Measurements from ENCODE around the gene ETV3. TPM values are rescaled to one million over a fixed set of nuclear protein-coding genes. Genes with fewer than 3 reads are reported as not detected.

ETV3 gene
- total and polyA plus RNA-seq, 2 of the 13 experiments (the other 11 are each of a cell fraction or from before 2014, with no cell fraction given) = 4.2 to 5.8 TPM

DNA sequence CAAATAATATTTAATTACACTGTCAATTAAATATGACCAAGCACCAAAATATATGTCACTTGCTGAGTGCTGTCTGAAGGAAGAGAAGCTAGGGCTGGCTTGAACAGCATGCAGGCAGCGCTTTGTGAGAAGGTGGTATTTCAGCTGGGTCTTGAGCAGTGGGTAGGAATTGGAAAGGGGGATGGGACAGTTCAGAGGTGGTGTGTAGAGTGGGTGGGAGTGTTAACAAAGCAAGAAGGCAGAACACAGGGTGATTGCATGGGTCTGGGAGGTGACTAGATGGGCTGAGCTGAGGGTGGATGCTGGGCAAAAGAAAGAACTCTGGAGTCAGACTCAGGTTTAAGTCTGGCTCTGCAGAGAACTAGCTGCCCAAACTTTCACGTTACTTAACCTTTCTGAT lies 14.3 kb upstream of the ETV3 start (continued):
- no peak for TF ChIP-seq ETV6 (CRISPR knock-in tag; conservative IDR thresholded peaks at IDR 0.05)
- TF ChIP-seq, protein P1, sequence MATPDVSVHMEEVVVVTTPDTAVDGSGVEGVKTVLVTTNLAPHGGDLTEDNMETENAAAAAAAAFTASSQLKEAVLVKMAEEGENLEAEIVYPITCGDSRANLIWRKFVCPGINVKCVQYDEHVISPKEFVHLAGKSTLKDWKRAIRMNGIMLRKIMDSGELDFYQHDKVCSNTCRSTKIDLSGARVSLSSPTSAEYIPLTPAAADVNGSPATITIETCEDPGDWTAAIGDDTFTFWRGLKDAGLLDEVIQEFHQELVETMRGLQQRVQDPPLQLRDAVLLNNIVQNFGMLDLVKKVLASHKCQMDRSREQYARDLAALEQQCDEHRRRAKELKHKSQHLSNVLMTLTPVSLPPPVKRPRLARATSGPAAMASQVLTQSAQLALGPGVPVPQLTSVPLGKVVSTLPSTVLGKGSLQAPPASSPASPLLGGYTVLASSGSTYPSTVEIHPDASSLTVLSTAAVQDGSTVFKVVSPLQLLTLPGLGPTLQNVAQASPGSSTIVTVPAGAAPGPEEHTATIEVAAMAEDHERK (CRISPR knock-in tag; IDR thresholded peaks at IDR 0.05; ENCODE audit: low read depth) = no peak
- TF ChIP-seq ZNF383 (CRISPR knock-in tag; IDR thresholded peaks at IDR 0.05; ENCODE audit: borderline replicate concordance) = no peak
- TF ChIP-seq SOX6 (IDR thresholded peaks at IDR 0.05) = no peak
- no peak for TF ChIP-seq SOX6 (CRISPR knock-in tag; IDR thresholded peaks at IDR 0.05)
- no peak for TF ChIP-seq GTF2F1 (IDR thresholded peaks at IDR 0.05; ENCODE audit: low read length)

GRCh38 chr1:157151506-157151905 lies 13.3 kb upstream of the ETV3 start:
- H3K9me3 ChIP-seq (ENCODE audit: low read length) = no peaks in the 10 kb centered on the region
- no TSS peak for BruUV-seq (replicated peaks)
- 40% methylated on average over 3 of the region's 3 CpGs for WGBS (ENCODE audit: low lambda C conversion rate)
- intact Hi-C loops (cut with micrococcal nuclease; ENCODE audit: unreplicated experiment) = no loop called here
- H2AFZ ChIP-seq (ENCODE audit: low read length) = no peak overlapping the region
- DNase-seq (ENCODE audit: low spot score) (no peak), ATAC-seq (no peak), FAIRE-seq (no peak)
- no peak overlapping the region for H3K27ac ChIP-seq (ENCODE audit: extremely low read length, insufficient read depth, low read length)
- H3K9ac ChIP-seq (ENCODE audit: insufficient read depth, low read depth, low read length) = no peak overlapping the region
- no peak overlapping the region for H3K4me2 ChIP-seq (ENCODE audit: low read depth, low read length)
- in situ Hi-C loops (cut with HindIII; ENCODE audit: extremely low pct_ligation_motif_present, low pct_unique_long_range_greater_than_20kb) = loop anchor here (5.0 kb wide), 1 partner anchor 59 kb away; no protein-coding TSS in a partner anchor
- H3K27me3 ChIP-seq (ENCODE audit: control insufficient read depth in 1 of 2, insufficient read depth in 2 of 2, low read length in 2 of 2) = peaks cover 0 to 4% of the 10 kb centered on the region in 2 experiments; a peak in 1 of 5 replicates
- no peak overlapping the region for H3K4me3 ChIP-seq (replicated peaks in 1 of 3; ENCODE audit: insufficient read depth in 1 of 3, low read depth in 2 of 3, low read length in 3 of 3)
- peaks cover 38% of the 10 kb centered on the region for H3K4me1 ChIP-seq (ENCODE audit: insufficient read depth, low read length)
- no peaks in the 10 kb centered on the region for H3K36me3 ChIP-seq (replicated peaks in 1 of 2; ENCODE audit: control insufficient read depth in 1 of 2, insufficient read depth in 2 of 2, low read length in 2 of 2)
- no peaks in the 10 kb centered on the region for H3K79me2 ChIP-seq (ENCODE audit: insufficient read depth, low read length)
- CTCF ChIA-PET (ENCODE audit: low intra/inter-chr PET ratio, low total read pairs) = no interaction called here
- H4K20me1 ChIP-seq (ENCODE audit: insufficient read depth, low read length) = no peaks in the 10 kb centered on the region
- POLR2A ChIA-PET = no interaction called here
- TF ChIP-seq HNRNPL (IDR thresholded peaks at IDR 0.05; ENCODE audit: low read depth, low read length) (no peak), SRSF4 (IDR thresholded peaks at IDR 0.05; ENCODE audit: low read depth, low read length, poor library complexity, severe bottlenecking) (no peak), DDIT3 (CRISPR knock-in tag; IDR thresholded peaks at IDR 0.05) (no peak), SP1 (IDR thresholded peaks at IDR 0.05) (no peak), SP1 (CRISPR knock-in tag; IDR thresholded peaks at IDR 0.05) (no peak), ZFYVE20 (CRISPR knock-in tag; IDR thresholded peaks at IDR 0.05; ENCODE audit: borderline replicate concordance, low read depth) (no peak), ZNF720 (CRISPR knock-in tag; IDR thresholded peaks at IDR 0.05) (no peak), ZNF343 (CRISPR knock-in tag; IDR thresholded peaks at IDR 0.05) (no peak), ZNF816 (CRISPR knock-in tag; IDR thresholded peaks at IDR 0.05; ENCODE audit: borderline replicate concordance) (no peak), FOXA3 (CRISPR knock-in tag; IDR thresholded peaks at IDR 0.05) (no peak), ZNF138 (CRISPR knock-in tag; IDR thresholded peaks at IDR 0.05; ENCODE audit: low read depth) (no peak)
- TF ChIP-seq, protein P2, sequence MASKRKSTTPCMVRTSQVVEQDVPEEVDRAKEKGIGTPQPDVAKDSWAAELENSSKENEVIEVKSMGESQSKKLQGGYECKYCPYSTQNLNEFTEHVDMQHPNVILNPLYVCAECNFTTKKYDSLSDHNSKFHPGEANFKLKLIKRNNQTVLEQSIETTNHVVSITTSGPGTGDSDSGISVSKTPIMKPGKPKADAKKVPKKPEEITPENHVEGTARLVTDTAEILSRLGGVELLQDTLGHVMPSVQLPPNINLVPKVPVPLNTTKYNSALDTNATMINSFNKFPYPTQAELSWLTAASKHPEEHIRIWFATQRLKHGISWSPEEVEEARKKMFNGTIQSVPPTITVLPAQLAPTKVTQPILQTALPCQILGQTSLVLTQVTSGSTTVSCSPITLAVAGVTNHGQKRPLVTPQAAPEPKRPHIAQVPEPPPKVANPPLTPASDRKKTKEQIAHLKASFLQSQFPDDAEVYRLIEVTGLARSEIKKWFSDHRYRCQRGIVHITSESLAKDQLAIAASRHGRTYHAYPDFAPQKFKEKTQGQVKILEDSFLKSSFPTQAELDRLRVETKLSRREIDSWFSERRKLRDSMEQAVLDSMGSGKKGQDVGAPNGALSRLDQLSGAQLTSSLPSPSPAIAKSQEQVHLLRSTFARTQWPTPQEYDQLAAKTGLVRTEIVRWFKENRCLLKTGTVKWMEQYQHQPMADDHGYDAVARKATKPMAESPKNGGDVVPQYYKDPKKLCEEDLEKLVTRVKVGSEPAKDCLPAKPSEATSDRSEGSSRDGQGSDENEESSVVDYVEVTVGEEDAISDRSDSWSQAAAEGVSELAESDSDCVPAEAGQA (IDR thresholded peaks at IDR 0.05; ENCODE audit: low read depth) = no peak
- TF ChIP-seq, protein P2 (CRISPR knock-in tag; IDR thresholded peaks at IDR 0.05; ENCODE audit: borderline replicate concordance) = no peak
